Fibroblast of peridontal ligament (primary cell): ENCODE results near the gene EZR.
A peak's percentile ranks its signal among the peaks of the same experiment; 100 is the strongest.
"Not testable (repeated sequence)": the region's sequence is repeated elsewhere in the genome, so short reads cannot be mapped to it uniquely, and the experiment has no call there.

Source experiments
- DNase-seq: peaks from one replicate; pipeline ENCODE4 v3.0.0-alpha.2; 2010; ENCODE audit errors: extremely low read depth

Gene EZR

DNA sequence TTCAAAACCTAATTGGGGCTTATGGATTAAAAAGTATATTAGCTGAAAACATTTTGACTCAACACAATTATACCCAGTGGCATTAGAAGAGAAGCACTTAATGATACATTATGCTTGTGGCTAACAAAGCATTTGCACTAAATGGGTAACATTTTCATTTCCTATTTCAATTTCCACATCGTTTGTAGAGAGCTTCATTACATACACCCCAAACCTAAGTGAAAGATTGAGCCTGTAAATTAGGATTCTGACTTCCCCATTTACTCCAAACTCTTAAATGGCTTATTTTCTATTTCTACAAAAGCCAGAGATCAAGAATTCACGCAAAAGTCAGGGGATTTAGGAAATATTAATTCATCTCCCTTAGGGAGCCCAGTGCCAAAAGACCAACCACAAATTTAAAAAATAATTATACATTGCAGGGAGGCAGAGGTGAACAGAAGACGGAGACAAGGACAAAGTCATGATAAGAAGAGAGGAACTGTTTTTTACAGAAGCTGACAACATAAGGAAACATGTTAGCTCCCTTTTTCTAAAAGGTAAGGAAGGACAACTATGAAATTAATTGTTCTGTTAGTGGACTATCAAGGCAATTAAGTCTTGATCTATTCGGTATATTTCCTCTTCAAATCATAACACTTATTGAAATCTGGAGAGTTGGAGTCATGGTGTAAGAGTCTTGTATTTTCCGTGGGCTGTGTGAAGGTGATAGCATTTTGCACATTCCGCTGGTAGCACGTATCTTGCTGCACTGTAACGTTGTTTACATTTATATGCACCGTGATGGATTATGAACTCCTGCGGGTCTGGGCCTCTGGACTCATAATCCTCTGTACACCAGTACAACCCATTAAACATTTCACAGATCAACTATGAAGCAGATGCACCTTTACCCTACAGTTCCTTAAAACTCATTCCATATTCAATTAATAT, 24.8 kb upstream of the EZR start:
- DNase-seq, result no peak

- no peak for DNase-seq
These were observed 22.2 kb upstream of the EZR start for GRCh38 chr6:158841358-158841757.

DNA sequence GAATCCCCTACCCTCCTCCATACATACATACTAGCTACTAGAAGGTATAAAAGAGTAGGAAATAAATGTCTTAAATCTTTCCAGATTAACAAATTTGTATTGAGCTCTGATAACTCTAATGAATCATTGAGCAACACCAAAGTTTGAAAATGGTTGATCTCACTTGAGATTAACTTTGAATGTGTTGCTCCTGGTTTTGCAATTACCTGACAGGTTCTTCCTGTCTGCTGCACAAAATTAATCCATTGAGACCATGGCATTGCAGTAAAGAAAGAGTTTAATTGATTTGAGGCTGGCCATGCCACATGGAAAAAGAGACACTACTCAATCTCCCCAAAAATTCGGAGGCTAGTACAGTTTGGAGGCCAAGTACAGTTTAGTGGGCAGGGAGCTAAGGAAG, 21.3 kb upstream of the EZR start:
- DNase-seq, result no peak

GRCh38 chr6:158839796-158840195, 20.6 kb upstream of the EZR start:
- DNase-seq, result no peak

GRCh38 chr6:158838790-158839189, 19.6 kb upstream of the EZR start:
- DNase-seq, result not testable (repeated sequence)

DNA sequence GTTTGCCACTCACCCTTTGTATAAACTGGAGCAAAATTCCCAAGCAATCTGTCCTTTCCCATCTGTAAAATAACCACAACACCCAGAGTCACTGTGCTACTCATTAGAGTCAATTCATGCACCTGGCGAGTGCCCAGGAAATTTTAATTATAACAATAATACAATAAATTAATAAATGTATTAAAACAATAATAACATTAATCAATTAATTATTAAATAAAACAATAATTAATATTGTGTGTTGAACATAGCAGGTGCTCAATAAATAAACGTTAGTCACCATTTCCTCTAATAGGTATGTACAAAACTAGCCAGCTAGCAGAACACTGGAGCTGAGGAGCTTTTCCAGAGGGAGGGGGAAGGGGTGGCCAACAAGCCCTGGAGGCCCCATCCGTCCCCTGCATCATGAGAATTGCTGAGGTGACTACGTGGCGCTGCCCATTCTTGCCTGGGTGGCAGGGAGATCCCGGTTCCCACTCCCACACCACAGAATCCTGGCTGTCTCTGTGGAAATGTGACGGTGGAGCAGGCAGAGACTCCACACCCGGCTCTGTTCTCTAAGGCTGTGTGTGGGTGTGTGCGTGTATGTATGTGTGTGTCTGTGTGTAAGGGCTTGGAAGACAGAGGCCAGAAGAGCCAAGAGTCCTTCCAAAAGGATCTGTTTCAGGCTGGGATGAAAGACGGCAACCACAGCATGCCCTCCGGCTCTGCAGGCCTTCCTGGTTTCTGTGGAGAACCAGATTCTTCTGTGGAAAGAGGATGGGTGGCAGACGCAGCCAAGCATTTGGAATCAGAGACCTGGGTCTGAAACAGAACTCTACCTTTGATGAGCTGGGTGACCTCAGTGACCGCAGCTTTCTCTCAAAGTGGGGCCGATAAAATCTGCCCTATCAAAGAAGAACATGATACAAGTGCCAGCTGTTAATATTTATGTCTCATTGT, 18.8 kb upstream of the EZR start:
- DNase-seq, result peak; percentile 46

DNA sequence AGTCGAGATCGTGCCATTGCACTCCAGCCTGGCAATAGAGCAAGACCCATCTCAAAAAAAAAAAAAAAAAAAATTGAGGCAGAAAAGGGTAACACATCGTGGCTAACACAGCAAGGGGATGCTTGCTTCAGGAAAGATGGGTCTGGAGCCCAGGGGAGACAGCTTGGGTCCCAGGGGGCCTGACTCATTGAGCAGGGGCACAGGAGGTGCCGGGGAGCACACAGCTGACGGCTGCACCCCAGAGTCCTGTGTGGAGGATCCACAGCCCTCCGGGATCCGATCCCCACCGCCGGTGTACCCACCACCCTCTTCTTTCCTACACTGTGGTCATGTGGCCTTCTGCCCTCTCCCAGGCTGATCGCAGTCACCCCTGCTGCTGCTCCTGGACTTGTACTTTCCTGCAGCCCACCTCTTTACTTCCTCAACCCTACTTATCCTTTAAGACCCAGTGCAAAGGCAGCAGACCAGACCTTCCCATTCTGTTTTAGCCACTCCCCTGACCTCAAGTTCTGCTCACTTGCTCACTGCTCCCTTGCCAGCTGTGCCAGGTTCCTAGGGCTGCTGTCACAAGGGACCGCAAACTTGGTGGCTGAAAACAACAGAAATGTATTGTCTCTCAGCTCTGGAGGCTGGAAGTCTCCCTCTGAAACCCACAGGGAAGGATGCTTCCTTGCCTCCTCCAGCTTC, 17.6 kb upstream of the EZR start:
- DNase-seq, result no peak

- peak; percentile 60 for DNase-seq
These were observed 16.6 kb upstream of the EZR start for GRCh38 chr6:158835616-158836221.

- no peak for DNase-seq
These were observed 15.7 kb upstream of the EZR start for GRCh38 chr6:158834675-158835385.

GRCh38 chr6:158832807-158833206, 13.6 kb upstream of the EZR start:
- DNase-seq, result not testable (repeated sequence)

DNA sequence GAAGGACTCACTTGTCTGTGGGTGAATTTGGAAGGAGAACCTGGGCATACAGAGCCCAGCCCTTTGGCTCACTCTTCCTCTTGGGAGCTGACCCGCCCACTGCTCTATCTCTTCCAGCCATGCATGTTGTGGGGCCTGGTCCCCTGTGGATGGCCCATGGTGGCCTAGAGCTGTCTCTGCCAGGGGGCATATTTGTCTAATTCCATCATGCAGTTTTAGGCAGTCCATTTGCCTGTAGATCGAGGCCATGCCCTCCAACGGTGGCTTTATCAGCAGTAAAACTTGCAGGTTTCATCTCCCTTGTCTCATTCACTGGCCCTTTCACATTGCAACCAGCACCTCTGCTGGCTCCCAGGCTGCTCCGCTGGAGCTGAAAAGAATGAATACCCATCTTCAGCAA, 12.9 kb upstream of the EZR start:
- no peak for DNase-seq

DNA sequence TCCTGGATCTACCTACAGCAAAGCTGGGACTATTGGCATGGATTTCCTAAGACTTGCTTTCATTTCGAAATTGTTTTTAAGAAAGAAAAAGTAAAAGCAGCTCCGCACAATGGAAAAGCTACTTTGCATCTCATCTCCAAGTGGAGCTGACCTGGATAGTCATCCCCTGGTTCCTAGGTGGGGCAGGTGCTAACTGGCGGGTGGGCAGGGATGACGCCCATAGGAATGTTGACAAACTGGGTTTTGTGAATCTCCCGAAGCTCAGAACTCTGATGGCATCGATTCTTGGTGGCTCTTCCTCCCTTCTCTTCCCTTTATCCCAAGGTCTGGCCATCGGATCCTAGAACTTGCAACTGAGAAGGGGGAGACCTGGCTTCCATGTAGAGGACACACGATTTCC, 12.4 kb upstream of the EZR start:
- DNase-seq, result no peak

GRCh38 chr6:158830736-158831135, 11.6 kb upstream of the EZR start:
- DNase-seq, result no peak

GRCh38 chr6:158828807-158829206, 9.6 kb upstream of the EZR start:
- DNase-seq, result no peak

DNA sequence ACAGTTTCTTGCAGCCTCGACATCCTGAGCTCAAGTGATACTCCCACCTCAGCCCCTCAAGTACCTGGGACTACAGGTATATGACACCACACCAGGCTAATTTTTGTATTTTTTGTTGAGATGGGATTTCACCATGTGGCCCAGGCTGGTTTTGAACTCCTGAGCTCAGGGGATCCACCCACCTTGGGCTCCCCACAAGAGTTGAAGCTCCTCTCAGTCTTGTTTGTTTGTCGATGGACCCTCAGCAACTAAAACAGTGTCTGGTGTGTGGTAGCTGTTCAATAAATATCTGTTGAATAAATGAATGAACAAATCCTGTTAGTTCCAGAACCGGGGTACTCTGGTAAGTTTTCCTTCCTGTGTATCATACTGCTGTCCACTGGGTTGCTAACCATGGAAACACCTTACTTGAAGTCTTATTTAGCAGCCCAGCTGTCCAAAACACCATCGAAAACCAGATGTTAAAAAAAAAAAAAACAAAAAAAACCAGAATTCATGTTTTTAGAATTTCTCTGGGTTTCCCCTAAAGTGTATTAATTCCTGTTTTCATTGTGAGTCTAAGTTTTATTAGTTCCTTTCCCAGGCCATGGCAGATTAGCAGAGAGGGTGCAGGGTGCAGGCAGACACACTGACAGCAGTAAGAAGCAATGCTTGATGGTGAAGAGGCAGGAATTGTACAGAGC, 7.8 kb upstream of the EZR start:
- DNase-seq, result no peak

- no peak for DNase-seq
These were observed 6.8 kb upstream of the EZR start for GRCh38 chr6:158825951-158826306.

GRCh38 chr6:158825038-158825950, 6.1 kb upstream of the EZR start:
- no peak for DNase-seq

GRCh38 chr6:158823616-158824015, 4.4 kb upstream of the EZR start:
- not testable (repeated sequence) for DNase-seq

DNA sequence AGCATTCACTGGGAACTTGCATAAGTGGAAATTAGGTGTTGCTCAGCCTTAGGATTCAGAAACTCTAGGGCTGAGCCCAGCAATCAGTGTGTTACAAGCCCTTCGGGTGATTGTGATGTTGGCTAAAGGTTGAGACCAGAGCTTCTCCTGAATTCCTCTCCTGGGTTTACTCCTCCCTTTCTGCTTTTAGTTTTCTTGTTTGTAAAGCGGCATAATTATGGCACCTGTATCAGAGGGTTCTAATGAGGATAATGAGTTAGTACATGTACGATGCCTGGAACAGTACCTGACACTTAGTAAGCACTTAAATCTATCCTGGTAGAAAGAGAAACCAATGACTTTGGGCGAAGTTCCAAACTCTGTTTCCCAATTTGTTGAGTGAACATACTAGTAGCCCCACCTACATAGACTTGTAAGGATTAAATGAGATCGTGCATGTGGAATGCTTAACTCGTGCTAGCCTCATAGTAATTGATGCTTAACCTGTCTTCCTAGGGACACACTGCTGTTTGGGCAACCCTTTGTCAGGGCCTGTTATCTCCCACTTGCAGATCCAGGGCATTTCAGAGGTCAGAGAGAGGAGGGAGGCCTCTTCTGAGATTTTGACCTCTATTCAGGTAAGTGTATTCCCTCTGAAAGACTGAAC, 932 bp upstream of the EZR start:
- peak; percentile 40 for DNase-seq
